WTC11 (cell line): ENCODE data around the gene PPP4R3B.

ENCODE experiments used
- AFF4 ChIP-seq: sonication (generic); formaldehyde crosslinking; IDR thresholded peaks from 2 replicates; pipeline ENCODE4 v1.8.1; 2023; ENCODE audit warnings: mild to moderate bottlenecking, missing genetic modification reagents, borderline replicate concordance
- ATF2 ChIP-seq: sonication (generic); formaldehyde crosslinking; IDR thresholded peaks from 2 replicates; pipeline ENCODE4 v1.8.1; 2022; ENCODE audit warnings: low read depth, missing genetic modification reagents, borderline replicate concordance
- CTCF ChIP-seq: fragments of 200-600 bp; IDR thresholded peaks from 2 replicates; pipeline ENCODE4 v1.8.0; 2022; ENCODE audit warnings: antibody characterized with exemption
- ELF4 ChIP-seq: sonication (generic); formaldehyde crosslinking; IDR thresholded peaks from 2 replicates; pipeline ENCODE4 v1.8.1; 2022; ENCODE audit warnings: low read depth, mild to moderate bottlenecking, moderate library complexity, missing genetic modification reagents
- IRF1 ChIP-seq: sonication (generic); formaldehyde crosslinking; IDR thresholded peaks from 2 replicates; pipeline ENCODE4 v1.8.0; 2023; ENCODE audit warnings: missing genetic modification reagents
- KAT7 ChIP-seq: sonication (generic); formaldehyde crosslinking; IDR thresholded peaks from 2 replicates; pipeline ENCODE4 v1.8.1; 2023; ENCODE audit warnings: missing genetic modification reagents, mild to moderate bottlenecking, borderline replicate concordance
- MAX ChIP-seq: sonication (generic); formaldehyde crosslinking; IDR thresholded peaks from 2 replicates; pipeline ENCODE4 v1.8.0; 2022; ENCODE audit warnings: mild to moderate bottlenecking, missing genetic modification reagents
- NR3C1 ChIP-seq: sonication (generic); formaldehyde crosslinking; conservative IDR thresholded peaks from 2 replicates; pipeline ENCODE4 v1.8.1; 2023; ENCODE audit warnings: low read depth, mild to moderate bottlenecking, missing genetic modification reagents
- USF1 ChIP-seq: sonication (generic); formaldehyde crosslinking; IDR thresholded peaks from 2 replicates; pipeline ENCODE4 v1.8.0; 2022; ENCODE audit warnings: mild to moderate bottlenecking, missing genetic modification reagents
- ZNF232 ChIP-seq: sonication (generic); formaldehyde crosslinking; IDR thresholded peaks from 2 replicates; pipeline ENCODE4 v1.8.0; 2022; ENCODE audit warnings: mild to moderate bottlenecking, missing genetic modification reagents
- TF ChIP-seq, protein P1 (sequence below): sonication (generic); formaldehyde crosslinking; IDR thresholded peaks from 2 replicates; pipeline ENCODE4 v1.8.1; 2022; ENCODE audit warnings: mild to moderate bottlenecking, missing genetic modification reagents, moderate library complexity, borderline replicate concordance
- TF ChIP-seq, protein P2 (sequence below): sonication (generic); formaldehyde crosslinking; IDR thresholded peaks from 2 replicates; pipeline ENCODE4 v1.8.0; 2023; ENCODE audit warnings: mild to moderate bottlenecking, missing genetic modification reagents

DNA sequence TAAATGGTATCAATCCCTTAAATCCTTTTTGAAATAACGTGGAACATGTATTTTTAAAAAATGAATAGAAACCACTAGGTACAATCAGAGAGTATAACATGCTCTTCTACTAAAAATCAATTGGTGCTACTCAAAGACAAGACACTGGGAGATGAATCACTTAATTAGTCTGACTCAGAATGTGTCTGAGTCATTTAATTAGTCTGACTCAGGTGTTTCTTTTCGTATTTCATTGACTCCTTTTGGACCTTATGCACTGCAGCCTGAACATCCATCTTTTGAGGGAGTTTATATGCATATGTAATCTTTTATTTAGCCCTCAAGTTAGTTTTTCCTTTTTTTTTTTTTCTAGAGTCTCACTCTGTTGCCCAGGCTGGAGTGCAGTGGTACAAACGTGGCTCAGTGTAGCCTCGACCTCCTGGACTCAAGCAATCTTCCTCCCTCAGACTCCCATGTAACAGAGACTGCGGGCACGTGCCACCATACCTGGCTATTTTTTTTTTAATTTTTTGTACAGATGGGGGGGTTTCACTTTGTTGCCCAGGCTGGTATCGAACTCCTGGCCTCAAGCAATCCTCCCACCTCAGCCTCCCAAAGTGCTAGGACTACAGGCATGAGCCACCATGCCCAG, 26.5 kb downstream of the PPP4R3B start:
- TF ChIP-seq KAT7 (CRISPR knock-in tag) (no peak), AFF4 (CRISPR knock-in tag) (no peak), CTCF (no peak), MAX (CRISPR knock-in tag) (no peak), ZNF232 (no peak), IRF1 (CRISPR knock-in tag) (no peak), ELF4 (CRISPR knock-in tag) (no peak), NR3C1 (CRISPR knock-in tag) (no peak), USF1 (CRISPR knock-in tag) (no peak), ATF2 (CRISPR knock-in tag) (no peak)
- TF ChIP-seq, protein P1, sequence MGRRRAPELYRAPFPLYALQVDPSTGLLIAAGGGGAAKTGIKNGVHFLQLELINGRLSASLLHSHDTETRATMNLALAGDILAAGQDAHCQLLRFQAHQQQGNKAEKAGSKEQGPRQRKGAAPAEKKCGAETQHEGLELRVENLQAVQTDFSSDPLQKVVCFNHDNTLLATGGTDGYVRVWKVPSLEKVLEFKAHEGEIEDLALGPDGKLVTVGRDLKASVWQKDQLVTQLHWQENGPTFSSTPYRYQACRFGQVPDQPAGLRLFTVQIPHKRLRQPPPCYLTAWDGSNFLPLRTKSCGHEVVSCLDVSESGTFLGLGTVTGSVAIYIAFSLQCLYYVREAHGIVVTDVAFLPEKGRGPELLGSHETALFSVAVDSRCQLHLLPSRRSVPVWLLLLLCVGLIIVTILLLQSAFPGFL, result no peak
- TF ChIP-seq, protein P2, sequence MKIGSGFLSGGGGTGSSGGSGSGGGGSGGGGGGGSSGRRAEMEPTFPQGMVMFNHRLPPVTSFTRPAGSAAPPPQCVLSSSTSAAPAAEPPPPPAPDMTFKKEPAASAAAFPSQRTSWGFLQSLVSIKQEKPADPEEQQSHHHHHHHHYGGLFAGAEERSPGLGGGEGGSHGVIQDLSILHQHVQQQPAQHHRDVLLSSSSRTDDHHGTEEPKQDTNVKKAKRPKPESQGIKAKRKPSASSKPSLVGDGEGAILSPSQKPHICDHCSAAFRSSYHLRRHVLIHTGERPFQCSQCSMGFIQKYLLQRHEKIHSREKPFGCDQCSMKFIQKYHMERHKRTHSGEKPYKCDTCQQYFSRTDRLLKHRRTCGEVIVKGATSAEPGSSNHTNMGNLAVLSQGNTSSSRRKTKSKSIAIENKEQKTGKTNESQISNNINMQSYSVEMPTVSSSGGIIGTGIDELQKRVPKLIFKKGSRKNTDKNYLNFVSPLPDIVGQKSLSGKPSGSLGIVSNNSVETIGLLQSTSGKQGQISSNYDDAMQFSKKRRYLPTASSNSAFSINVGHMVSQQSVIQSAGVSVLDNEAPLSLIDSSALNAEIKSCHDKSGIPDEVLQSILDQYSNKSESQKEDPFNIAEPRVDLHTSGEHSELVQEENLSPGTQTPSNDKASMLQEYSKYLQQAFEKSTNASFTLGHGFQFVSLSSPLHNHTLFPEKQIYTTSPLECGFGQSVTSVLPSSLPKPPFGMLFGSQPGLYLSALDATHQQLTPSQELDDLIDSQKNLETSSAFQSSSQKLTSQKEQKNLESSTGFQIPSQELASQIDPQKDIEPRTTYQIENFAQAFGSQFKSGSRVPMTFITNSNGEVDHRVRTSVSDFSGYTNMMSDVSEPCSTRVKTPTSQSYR (CRISPR knock-in tag), result no peak
